Measurements from ENCODE around the gene USH2A. TPM values are rescaled to one million over a fixed set of nuclear protein-coding genes. Genes with fewer than 3 reads are reported as not detected.

USH2A gene
- total RNA-seq, 4 donors from 2014 or later, result under 0.01 to 1.0 (median under 0.01) TPM; not detected in 1

DNA sequence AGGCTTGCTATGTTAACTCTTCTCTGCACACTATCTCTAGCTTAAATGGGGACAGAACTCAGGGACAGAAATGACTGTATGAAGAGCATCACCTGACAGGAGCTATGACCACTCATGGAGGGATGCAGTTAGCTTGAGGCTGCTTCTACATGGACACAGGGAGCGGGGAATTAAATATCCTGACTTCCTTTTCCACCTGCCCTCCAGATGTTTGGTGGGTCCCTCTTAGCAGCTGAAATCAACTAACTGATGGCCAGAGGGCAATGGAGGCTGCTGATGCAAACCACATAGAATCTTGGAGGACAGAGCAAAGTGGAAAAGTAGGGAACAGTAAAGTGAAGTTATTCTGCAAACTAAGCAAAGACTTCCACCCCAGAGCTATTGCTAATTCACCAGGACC lies 214.1 kb downstream of the USH2A start:
- DNase-seq (ENCODE audit: low spot score in 2 of 2), result no peak
- no peaks in the 10 kb centered on the region for H3K9me3 ChIP-seq
- WGBS, 2 donors, result 88 to 100% methylated on average over 1 of the region's 1 CpG
- TF ChIP-seq, protein P1, sequence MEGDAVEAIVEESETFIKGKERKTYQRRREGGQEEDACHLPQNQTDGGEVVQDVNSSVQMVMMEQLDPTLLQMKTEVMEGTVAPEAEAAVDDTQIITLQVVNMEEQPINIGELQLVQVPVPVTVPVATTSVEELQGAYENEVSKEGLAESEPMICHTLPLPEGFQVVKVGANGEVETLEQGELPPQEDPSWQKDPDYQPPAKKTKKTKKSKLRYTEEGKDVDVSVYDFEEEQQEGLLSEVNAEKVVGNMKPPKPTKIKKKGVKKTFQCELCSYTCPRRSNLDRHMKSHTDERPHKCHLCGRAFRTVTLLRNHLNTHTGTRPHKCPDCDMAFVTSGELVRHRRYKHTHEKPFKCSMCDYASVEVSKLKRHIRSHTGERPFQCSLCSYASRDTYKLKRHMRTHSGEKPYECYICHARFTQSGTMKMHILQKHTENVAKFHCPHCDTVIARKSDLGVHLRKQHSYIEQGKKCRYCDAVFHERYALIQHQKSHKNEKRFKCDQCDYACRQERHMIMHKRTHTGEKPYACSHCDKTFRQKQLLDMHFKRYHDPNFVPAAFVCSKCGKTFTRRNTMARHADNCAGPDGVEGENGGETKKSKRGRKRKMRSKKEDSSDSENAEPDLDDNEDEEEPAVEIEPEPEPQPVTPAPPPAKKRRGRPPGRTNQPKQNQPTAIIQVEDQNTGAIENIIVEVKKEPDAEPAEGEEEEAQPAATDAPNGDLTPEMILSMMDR (IDR thresholded peaks at IDR 0.05), result no peak
- no peaks in the 10 kb centered on the region for H3K36me3 ChIP-seq
- H3K27me3 ChIP-seq, result no peaks in the 10 kb centered on the region
- H3K4me1 ChIP-seq, result no peaks in the 10 kb centered on the region
- H3K27ac ChIP-seq, result no peak overlapping the region
- H3K4me3 ChIP-seq, result no peak overlapping the region

DNA sequence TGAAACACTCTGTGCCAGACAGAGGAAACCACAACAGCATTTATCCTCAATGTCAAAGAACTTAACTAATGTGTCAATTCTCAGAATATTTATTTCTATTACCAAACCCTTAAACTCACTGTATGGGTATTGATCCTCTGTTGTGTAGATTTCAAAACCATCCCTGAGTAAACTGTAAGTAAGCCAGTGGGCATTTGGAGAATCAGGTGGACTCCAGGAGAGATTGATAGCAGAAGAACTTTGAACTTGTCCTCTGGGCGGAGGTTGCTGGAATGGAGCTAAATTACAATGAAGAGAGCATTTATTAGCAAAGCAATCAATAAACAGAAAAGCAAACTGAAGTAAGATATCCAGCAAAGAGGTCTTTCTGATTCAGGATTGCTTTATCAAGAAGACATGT lies 216.1 kb downstream of the USH2A start:
- Histone ChIP-seq H3K4me1 (no peaks in the 10 kb centered on the region), H3K27me3 (no peaks in the 10 kb centered on the region), H3K27ac (no peak overlapping the region), H3K36me3 (no peaks in the 10 kb centered on the region), H3K4me3 (no peak overlapping the region), H3K9me3 (no peaks in the 10 kb centered on the region)
- WGBS, 2 donors, result 88 to 93% methylated on average over 1 of the region's 1 CpG
- DNase-seq (ENCODE audit: low spot score in 2 of 2), result no peak
- TF ChIP-seq EP300 (IDR thresholded peaks at IDR 0.05), result no peak
- TF ChIP-seq, protein P1 (IDR thresholded peaks at IDR 0.05), result no peak
- TF ChIP-seq POLR2A (IDR thresholded peaks at IDR 0.05), result no peak

DNA sequence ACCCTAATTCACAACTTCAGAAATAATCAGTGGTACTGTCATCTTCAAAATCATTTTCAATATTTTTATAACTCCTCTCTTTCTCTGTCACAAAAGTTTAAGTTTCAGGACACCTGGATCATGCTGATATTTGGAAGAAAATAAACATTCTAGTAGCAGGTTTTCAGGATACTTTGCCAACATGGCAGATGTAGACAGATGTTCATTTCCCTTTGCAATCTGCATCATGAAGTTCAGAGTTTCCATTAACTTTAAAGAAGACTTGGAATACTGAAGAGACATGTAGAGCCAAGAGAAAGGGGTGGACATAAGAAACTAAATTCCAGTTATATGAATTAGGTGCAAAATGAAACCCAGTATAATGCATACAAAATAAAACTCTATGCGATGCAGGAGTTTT lies 218.1 kb downstream of the USH2A start:
- Histone ChIP-seq H3K27ac (no peak overlapping the region), H3K4me3 (no peak overlapping the region), H3K9me3 (no peaks in the 10 kb centered on the region), H3K27me3 (no peaks in the 10 kb centered on the region), H3K36me3 (no peaks in the 10 kb centered on the region), H3K4me1 (no peaks in the 10 kb centered on the region)
- DNase-seq (ENCODE audit: low spot score in 2 of 2), result no peak
- TF ChIP-seq POLR2A (IDR thresholded peaks at IDR 0.05) (no peak), EP300 (IDR thresholded peaks at IDR 0.05) (no peak)
- TF ChIP-seq, protein P1 (IDR thresholded peaks at IDR 0.05), result no peak
- 83 to 93% methylated on average over 1 of the region's 1 CpG for WGBS, 2 donors

GRCh38 chr1:216201946-216202345 lies 221.3 kb downstream of the USH2A start:
- no peaks in the 10 kb centered on the region for H3K4me1 ChIP-seq
- no peaks in the 10 kb centered on the region for H3K9me3 ChIP-seq
- H3K4me3 ChIP-seq, result no peak overlapping the region
- no peaks in the 10 kb centered on the region for H3K36me3 ChIP-seq
- no peak overlapping the region for H3K27ac ChIP-seq
- WGBS, 2 donors, result 53 to 61% methylated on average over 2 of the region's 2 CpGs
- no peak for DNase-seq (ENCODE audit: low spot score in 2 of 2)
- no peaks in the 10 kb centered on the region for H3K27me3 ChIP-seq
- TF ChIP-seq EP300 (IDR thresholded peaks at IDR 0.05), result no peak
- TF ChIP-seq, protein P1 (IDR thresholded peaks at IDR 0.05), result no peak
- TF ChIP-seq POLR2A (IDR thresholded peaks at IDR 0.05), result no peak

DNA sequence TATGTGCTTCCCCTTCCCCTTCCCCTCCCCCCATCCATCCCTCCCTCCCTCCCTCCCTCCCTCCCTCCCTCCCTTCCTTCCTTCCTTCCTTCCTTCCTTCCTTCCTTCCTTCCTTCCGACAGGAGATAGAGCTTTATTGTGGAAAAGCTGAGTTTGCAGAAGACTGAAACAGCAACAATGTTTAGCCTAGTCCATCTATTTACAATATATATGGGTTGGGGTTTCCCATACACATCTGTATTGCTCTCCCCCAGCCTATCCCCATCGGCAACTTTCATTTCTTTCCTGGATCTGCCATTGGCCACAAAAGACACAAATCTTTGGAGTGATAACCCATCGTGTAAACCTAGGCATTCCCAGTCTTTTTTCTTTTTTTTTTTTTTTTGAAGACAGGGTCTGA lies 222.3 kb downstream of the USH2A start:
- Histone ChIP-seq H3K27me3 (no peaks in the 10 kb centered on the region), H3K36me3 (no peaks in the 10 kb centered on the region), H3K4me3 (no peak overlapping the region), H3K27ac (no peak overlapping the region), H3K4me1 (no peaks in the 10 kb centered on the region), H3K9me3 (no peaks in the 10 kb centered on the region)
- WGBS, 2 donors, result 80 to 87% methylated on average over 3 of the region's 3 CpGs
- TF ChIP-seq POLR2A (IDR thresholded peaks at IDR 0.05) (no peak), EP300 (IDR thresholded peaks at IDR 0.05) (no peak)
- TF ChIP-seq, protein P1 (IDR thresholded peaks at IDR 0.05), result no peak
- no peak for DNase-seq (ENCODE audit: low spot score in 2 of 2)

Data from tibial nerve (tissue), 4 donors.